ENCODE data around the gene NECAB2.

GRCh38 chr16:84029297-84030047 is 61.4 kb downstream of the NECAB2 start:
- TF ChIP-seq CTCF (IDR thresholded peaks at IDR 0.05; ENCODE audit: low read depth, low read length, poor library complexity, severe bottlenecking) (no peak), EZH2phosphoT487 (IDR thresholded peaks at IDR 0.05; ENCODE audit: borderline replicate concordance, low read length) (no peak)

All from DOHH2 (cell line).